Suprapubic skin (tissue), 4 donors: Measurements from ENCODE around the gene RAB11B. TPM values are rescaled to one million over a fixed set of nuclear protein-coding genes. Genes with fewer than 3 reads are reported as not detected.
"Not testable (repeated sequence)": the region's sequence is repeated elsewhere in the genome, so short reads cannot be mapped to it uniquely, and the experiment has no call there.

Experiments
- DNase-seq, 2 donors: peaks; one replicate each; pipeline ENCODE4 v3.0.0-alpha.2; 2019; ENCODE audit warnings: low spot score in 2 of 2
- H3K27ac ChIP-seq: fragments of 200-600 bp; sonication (generic); one replicate; pipeline ENCODE4 v1.5.1; 2019
- H3K27me3 ChIP-seq: fragments of 200-600 bp; sonication (generic); one replicate; pipeline ENCODE4 v1.5.1; 2019
- H3K36me3 ChIP-seq: fragments of 200-600 bp; sonication (generic); one replicate; pipeline ENCODE4 v1.5.1; 2019
- H3K4me1 ChIP-seq: fragments of 200-600 bp; sonication (generic); one replicate; pipeline ENCODE4 v1.5.1; 2019
- H3K4me3 ChIP-seq: fragments of 200-600 bp; sonication (generic); one replicate; pipeline ENCODE4 v1.5.1; 2019; ENCODE audit warnings: mild to moderate bottlenecking
- H3K9me3 ChIP-seq: fragments of 200-600 bp; sonication (generic); one replicate; pipeline ENCODE4 v1.5.1; 2019
- EP300 ChIP-seq: sonication (generic); formaldehyde crosslinking; IDR thresholded peaks from one replicate; pipeline ENCODE4 v1.6.1; 2017; ENCODE audit warnings: antibody characterized with exemption
- POLR2A ChIP-seq, 2 donors: fragments of 450-650 bp; IDR thresholded peaks; one replicate each; pipeline ENCODE4 v1.6.1; 2017; ENCODE audit warnings: antibody characterized with exemption in 2 of 2, mild to moderate bottlenecking in 2 of 2, moderate library complexity in 2 of 2
- POLR2AphosphoS5 ChIP-seq, 3 donors: sonication (generic); formaldehyde crosslinking; IDR thresholded peaks; one replicate each; pipeline ENCODE4 v1.6.1; 2017; ENCODE audit warnings: antibody characterized with exemption in 3 of 3
- WGBS: methylation state at CpG from one replicate; pipeline ENCODE4 v1.1.5; 2018; 5-methylcytosine and 5-hydroxymethylcytosine counted together
- total RNA-seq, 4 donors: library from RNA; depleted of rRNA; stranded (reverse); fragments of >200 nt; gene quantifications; one replicate each; pipeline ENCODE4 v1.1.0, GENCODE V29; 2016
- TF ChIP-seq, protein P1 (sequence below), 2 donors: fragments of 200-600 bp in 1 of 2; fragments of 450-650 bp in 1 of 2; sonication (generic) in 1 of 2; IDR thresholded peaks; one replicate each; pipeline ENCODE4 v1.5.1; 2016 to 2019; ENCODE audit warnings: antibody characterized with exemption in 2 of 2, mild to moderate bottlenecking in 1 of 2, moderate library complexity in 1 of 2

Gene RAB11B
- 100 to 1,000 TPM in 1 of 4 donors, 10 to 100 TPM in 3; 44.8 to 104 (median 57.8) TPM for total RNA-seq

DNA sequence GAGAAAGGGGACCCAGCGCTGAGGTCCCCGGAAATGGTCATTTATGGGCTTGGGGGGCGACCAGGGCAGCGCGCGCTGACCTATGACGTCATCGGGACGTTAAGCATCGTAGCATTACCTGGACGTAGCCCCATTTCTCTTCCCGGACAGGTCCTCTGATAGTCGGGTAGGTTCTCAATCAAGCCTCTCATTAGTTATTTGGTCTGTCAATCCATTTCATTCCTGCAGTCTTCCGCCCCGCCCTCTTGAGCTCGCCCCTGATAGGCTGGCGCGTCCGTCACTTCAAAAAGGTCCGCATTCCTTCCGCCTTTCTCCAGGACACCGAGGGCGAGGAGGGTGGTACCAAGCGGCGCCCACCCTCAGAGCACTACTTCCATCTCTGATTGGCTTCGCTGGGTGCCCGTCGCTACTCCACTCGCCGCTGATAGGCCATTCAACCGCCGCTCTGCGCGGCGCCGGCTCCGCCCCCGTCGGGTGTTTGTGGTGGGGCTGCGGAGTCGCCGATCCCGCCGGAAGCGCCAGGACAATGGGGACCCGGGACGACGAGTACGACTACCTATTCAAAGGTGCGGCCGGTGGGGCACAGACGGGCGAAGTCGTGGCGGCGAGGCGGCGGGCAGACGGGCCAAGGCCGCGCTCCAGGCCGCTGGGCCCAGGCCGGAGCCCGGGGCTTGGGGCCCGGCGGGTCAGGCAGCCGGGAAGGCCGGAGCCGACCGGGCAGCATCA is at the start of gene RAB11B:
RAB11B (plus strand) TSS at position 470 of the 726 bp plus-strand sequence; CDS start at position 527, 57 bp downstream.
- peak within 1 kb of the TSS; percentile 100 for H3K27ac ChIP-seq
- no peaks in the 10 kb centered on the region for H3K27me3 ChIP-seq
- H3K4me3 ChIP-seq, result peak within 1 kb of the TSS; percentile 74
- no peaks in the 10 kb centered on the region for H3K9me3 ChIP-seq
- DNase-seq, result peak; percentile 99
- H3K4me1 ChIP-seq, result peaks cover 71% of the 10 kb centered on the region
- H3K36me3 ChIP-seq, result no peaks in the 10 kb centered on the region
- TF ChIP-seq POLR2AphosphoS5 (IDR thresholded peaks at IDR 0.05), result peak in 1 of 3 donors; percentile 60
- peak in 1 of 2 donors; percentile 83 for TF ChIP-seq POLR2A (IDR thresholded peaks at IDR 0.05)
- TF ChIP-seq, protein P1, sequence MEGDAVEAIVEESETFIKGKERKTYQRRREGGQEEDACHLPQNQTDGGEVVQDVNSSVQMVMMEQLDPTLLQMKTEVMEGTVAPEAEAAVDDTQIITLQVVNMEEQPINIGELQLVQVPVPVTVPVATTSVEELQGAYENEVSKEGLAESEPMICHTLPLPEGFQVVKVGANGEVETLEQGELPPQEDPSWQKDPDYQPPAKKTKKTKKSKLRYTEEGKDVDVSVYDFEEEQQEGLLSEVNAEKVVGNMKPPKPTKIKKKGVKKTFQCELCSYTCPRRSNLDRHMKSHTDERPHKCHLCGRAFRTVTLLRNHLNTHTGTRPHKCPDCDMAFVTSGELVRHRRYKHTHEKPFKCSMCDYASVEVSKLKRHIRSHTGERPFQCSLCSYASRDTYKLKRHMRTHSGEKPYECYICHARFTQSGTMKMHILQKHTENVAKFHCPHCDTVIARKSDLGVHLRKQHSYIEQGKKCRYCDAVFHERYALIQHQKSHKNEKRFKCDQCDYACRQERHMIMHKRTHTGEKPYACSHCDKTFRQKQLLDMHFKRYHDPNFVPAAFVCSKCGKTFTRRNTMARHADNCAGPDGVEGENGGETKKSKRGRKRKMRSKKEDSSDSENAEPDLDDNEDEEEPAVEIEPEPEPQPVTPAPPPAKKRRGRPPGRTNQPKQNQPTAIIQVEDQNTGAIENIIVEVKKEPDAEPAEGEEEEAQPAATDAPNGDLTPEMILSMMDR (IDR thresholded peaks at IDR 0.05), result no peak
- TF ChIP-seq EP300, result no peak
- WGBS, result 0% methylated on average over 49 of the region's 70 CpGs

DNA sequence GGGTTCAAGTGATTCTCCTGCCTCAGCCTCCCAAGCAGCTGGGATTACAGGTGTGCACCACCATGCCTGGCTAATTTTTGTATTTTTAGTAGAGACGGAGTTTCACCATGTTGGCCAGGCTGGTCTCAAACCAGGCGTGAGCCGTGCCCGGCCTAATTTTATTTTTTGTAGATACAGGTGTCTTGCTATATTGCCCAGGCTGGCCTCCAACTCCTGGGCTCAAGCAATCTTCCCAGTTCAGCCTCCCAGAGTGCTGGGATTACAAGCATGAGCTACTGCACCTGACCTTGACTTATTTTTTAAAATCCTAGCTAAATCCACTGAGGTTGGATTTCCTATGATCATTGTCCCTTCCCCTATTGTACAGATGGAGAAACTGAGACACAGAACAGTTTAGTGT is 48.7 kb upstream of the RAB11B start:
- Histone ChIP-seq H3K27me3 (peaks cover 17% of the 10 kb centered on the region), H3K4me1 (peaks cover 15% of the 10 kb centered on the region)
- WGBS, result 99% methylated on average over 4 of the region's 4 CpGs
- not testable (repeated sequence) for H3K9me3 ChIP-seq, H3K27ac ChIP-seq, DNase-seq, H3K36me3 ChIP-seq, H3K4me3 ChIP-seq

DNA sequence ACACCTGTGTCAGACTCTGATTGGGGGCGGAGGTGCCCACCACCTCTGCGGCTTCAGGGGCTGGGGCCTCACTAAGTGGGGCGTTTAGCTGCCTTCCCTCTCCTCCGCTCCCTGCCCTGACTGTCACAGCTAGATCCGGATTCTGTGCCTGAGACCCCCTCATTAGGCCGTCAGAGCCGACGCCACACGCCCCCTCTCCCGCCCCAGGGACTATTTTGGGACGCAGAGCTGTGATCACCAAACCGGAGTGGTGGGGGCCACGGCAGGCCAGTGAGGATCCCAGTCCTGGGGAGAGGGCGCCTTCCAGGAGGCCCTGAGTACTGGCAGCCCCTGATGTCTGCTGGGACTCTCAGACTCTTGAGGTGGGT is 47.9 kb upstream of the RAB11B start:
- WGBS, result 54% methylated on average over 5 of the region's 14 CpGs

DNA sequence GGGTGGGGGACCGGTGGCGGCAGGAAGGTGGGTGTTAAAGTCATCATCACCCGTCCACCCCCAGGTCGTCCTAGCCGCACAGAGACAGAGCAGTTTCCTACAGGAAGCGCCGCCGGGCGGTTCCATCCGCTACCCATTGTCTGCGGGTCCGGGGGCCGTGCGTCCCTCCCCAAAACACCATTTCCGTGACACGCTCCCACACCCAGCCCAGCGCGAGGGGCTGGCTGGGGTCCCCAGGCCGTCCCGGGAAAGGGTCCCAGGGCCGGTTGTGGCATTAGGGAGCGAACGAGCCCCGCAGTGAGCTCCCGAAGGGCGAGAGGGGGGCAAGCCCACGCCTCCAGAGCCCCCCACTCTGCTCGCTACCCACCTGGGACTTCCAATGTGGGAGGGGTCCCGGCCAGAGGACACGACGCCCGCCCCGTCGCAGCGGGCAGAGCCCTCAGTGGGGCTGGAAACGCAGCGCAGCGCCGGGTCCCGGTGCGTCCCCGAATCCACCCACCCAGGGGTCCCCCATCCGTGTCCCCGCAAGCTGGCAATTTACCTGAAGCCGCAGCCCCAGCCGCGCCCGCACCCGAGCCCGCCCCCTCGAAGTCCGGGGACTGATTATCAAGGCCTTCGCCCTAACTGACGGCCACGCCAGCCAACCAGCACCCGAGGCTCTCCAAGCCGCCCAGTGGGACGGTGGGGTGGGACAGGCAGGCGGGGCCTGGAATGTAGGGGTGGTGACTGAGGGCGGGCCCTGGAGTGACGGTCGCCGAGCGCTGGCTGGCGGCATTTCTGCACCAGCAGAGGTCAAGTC is 47.3 kb upstream of the RAB11B start, which contains the start of gene KANK3:
KANK3 (minus strand) TSS at position 579 of the 799 bp plus-strand sequence. CDS start 5,434 bp downstream, outside the sequence.
- H3K9me3 ChIP-seq, result no peaks in the 10 kb centered on the region
- under 1% methylated on average over 28 of the region's 65 CpGs for WGBS
- H3K27ac ChIP-seq, result peak within 1 kb of the TSS; percentile 79
- DNase-seq, result peak; percentile 95 to 96
- peak within 1 kb of the TSS; percentile 52 for H3K4me3 ChIP-seq
- peaks cover 14% of the 10 kb centered on the region for H3K27me3 ChIP-seq
- TF ChIP-seq EP300 (no peak), POLR2AphosphoS5 (IDR thresholded peaks at IDR 0.05) (no peak), POLR2A (IDR thresholded peaks at IDR 0.05) (peak in 1 of 2 donors; percentile 9)
- TF ChIP-seq, protein P1 (IDR thresholded peaks at IDR 0.05), result no peak
- H3K36me3 ChIP-seq, result no peaks in the 10 kb centered on the region
- peaks cover 17% of the 10 kb centered on the region for H3K4me1 ChIP-seq

More for the DNA sequence above, 47.9 kb upstream of the RAB11B start:
- peaks cover 15% of the 10 kb centered on the region for H3K4me1 ChIP-seq
- no peaks in the 10 kb centered on the region for H3K36me3 ChIP-seq
- TF ChIP-seq EP300 (no peak), POLR2A (IDR thresholded peaks at IDR 0.05) (no peak), POLR2AphosphoS5 (IDR thresholded peaks at IDR 0.05) (no peak)
- TF ChIP-seq, protein P1 (IDR thresholded peaks at IDR 0.05), result no peak
- no peak for DNase-seq
- H3K9me3 ChIP-seq, result no peaks in the 10 kb centered on the region
- H3K4me3 ChIP-seq, result peak overlapping the region; percentile 52
- peaks cover 17% of the 10 kb centered on the region for H3K27me3 ChIP-seq
- peak overlapping the region; percentile 79 for H3K27ac ChIP-seq

DNA sequence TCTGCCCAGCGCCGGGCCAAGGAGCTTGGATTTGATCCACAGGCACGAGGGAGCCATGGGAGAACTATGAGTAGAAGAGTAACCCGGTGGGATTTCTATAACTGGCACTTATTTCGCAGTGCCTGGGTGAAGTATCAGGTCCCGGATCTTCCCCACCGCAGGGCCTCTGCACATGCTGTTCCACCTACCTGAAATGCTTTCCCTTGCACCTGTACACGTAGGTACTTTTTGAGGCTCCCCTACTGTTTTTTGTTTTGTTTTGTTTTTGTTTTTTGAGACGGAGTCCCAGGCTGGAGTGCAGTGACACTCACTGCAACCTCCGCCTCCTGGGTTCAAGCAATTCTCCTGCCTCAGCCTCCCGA is 46.7 kb upstream of the RAB11B start:
- peaks cover 22% of the 10 kb centered on the region for H3K4me1 ChIP-seq
- 37% methylated on average over 11 of the region's 11 CpGs for WGBS
- peak overlapping the region; percentile 52 for H3K4me3 ChIP-seq
- TF ChIP-seq, protein P1 (IDR thresholded peaks at IDR 0.05), result no peak
- TF ChIP-seq EP300, result no peak
- no peak for TF ChIP-seq POLR2AphosphoS5 (IDR thresholded peaks at IDR 0.05)
- TF ChIP-seq POLR2A (IDR thresholded peaks at IDR 0.05), result no peak
- no peaks in the 10 kb centered on the region for H3K9me3 ChIP-seq
- H3K27ac ChIP-seq, result no peak overlapping the region
- no peaks in the 10 kb centered on the region for H3K36me3 ChIP-seq
- H3K27me3 ChIP-seq, result peaks cover 14% of the 10 kb centered on the region
- no peak for DNase-seq

DNA sequence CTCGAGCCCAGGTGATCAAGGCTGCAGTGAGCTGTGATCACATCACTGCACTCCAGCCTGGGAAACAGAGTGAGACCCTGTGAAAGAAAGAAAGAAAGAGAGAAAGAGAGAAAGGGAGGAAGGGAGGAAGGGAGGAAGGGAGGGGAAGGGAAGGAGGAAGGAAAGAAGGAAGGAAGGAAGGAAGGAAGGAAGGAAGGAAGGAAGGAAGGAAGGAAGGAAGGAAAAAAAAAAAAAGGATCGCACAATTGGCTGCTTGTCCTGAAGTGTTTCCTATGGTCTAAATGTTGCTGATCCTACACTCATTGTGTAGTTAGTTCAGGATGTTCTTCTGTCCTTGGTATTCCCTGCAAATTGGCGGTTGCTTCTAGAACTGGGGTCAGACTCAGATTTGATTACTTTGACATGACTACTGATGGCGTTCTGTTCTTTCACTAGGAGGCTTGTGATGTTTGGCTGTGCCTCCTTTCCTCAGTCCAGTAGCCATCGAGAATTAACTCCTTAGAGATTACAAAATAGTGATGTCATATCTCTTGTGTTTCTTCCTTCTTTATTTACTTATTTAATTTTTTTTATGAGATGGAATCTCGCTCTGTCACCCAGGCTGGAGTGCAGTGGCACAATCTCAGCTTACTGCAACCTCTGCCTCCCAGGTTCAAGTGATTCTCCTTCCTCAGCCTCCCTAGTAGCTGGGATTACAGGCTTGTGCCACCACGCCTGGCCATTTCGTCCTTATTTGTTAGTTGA is 40.4 kb upstream of the RAB11B start:
- not testable (repeated sequence) for H3K9me3 ChIP-seq, H3K27me3 ChIP-seq, H3K36me3 ChIP-seq, DNase-seq, H3K27ac ChIP-seq, H3K4me3 ChIP-seq
- H3K4me1 ChIP-seq, result peaks cover 33% of the 10 kb centered on the region
- 76% methylated on average over 8 of the region's 8 CpGs for WGBS
